SK-N-MC (cell line): Measurements from ENCODE around the gene MYH9.
A peak's percentile ranks its signal among the peaks of the same experiment; 100 is the strongest.

ENCODE experiments used
- DNase-seq: peaks from one replicate; pipeline ENCODE4 v3.0.0-alpha.2; 2011; ENCODE audit warnings: low read depth, low spot score
- H3K27ac ChIP-seq: fragments of 200-600 bp; sonication (generic); 2 replicates; pipeline ENCODE4 v1.5.1; 2016; ENCODE audit warnings: mixed run types
- H3K36me3 ChIP-seq: fragments of 200-600 bp; sonication (generic); 2 replicates; pipeline ENCODE4 v1.6.1; 2017; ENCODE audit warnings: antibody characterized with exemption, low read length, mixed read lengths; ENCODE audit not compliant: insufficient read depth
- H3K4me3 ChIP-seq: fragments of 200-600 bp; sonication (generic); 2 replicates; pipeline ENCODE4 v1.5.1; 2016
- H3K9ac ChIP-seq: fragments of 200-600 bp; sonication (generic); 2 replicates; pipeline ENCODE4 v1.8.0; 2017; ENCODE audit warnings: mixed run types, mixed read lengths; ENCODE audit not compliant: insufficient read length
- H3K9me3 ChIP-seq: fragments of 200-600 bp; sonication (generic); 2 replicates; pipeline ENCODE4 v1.6.1; 2017; ENCODE audit warnings: low read depth, mild to moderate bottlenecking, antibody characterized with exemption, low read length, moderate library complexity, mixed read lengths
- EZH2 ChIP-seq: fragments of 200-600 bp; sonication (generic); IDR thresholded peaks from one replicate; pipeline ENCODE4 v1.6.1; 2017; ENCODE audit warnings: antibody characterized with exemption
- FOXP2 ChIP-seq: optimal IDR thresholded peaks from 2 replicates; pipeline ENCODE3; 2011; ENCODE audit warnings: mild to moderate bottlenecking, moderate library complexity; ENCODE audit not compliant: insufficient read depth; ENCODE audit errors: extremely low read length, control extremely low read depth
- POLR2AphosphoS5 ChIP-seq: IDR thresholded peaks from 2 replicates; pipeline ENCODE4 v1.6.1; 2012; ENCODE audit warnings: mild to moderate bottlenecking, low read depth, low read length, borderline replicate concordance

MYH9 gene

GRCh38 chr22:36334821-36335603 lies 52.8 kb downstream of the MYH9 start:
- peaks cover 40% of the 10 kb centered on the region for H3K36me3 ChIP-seq
- TF ChIP-seq EZH2 (no peak), POLR2AphosphoS5 (no peak), FOXP2 (no peak)
- no peak for DNase-seq
- H3K27ac ChIP-seq, result peak overlapping the region; percentile 97
- H3K9ac ChIP-seq, result peak overlapping the region; percentile 70
- H3K9me3 ChIP-seq, result no peaks in the 10 kb centered on the region
- H3K4me3 ChIP-seq, result peak overlapping the region; percentile 63

GRCh38 chr22:36334081-36334820 lies 53.5 kb downstream of the MYH9 start:
- Histone ChIP-seq H3K27ac (peak overlapping the region; percentile 97), H3K36me3 (peaks cover 33% of the 10 kb centered on the region), H3K9me3 (no peaks in the 10 kb centered on the region), H3K9ac (no peak overlapping the region), H3K4me3 (no peak overlapping the region)
- TF ChIP-seq EZH2, result no peak
- TF ChIP-seq FOXP2, result no peak
- TF ChIP-seq POLR2AphosphoS5, result no peak
- no peak for DNase-seq

- peak overlapping the region; percentile 85 for H3K27ac ChIP-seq
Observed at GRCh38 chr22:36333644-36334043, 54.1 kb downstream of the MYH9 start.

GRCh38 chr22:36332623-36333332 lies 55.0 kb downstream of the MYH9 start:
- Histone ChIP-seq H3K9me3 (no peaks in the 10 kb centered on the region), H3K27ac (peak overlapping the region; percentile 85), H3K36me3 (peaks cover 28% of the 10 kb centered on the region), H3K4me3 (no peak overlapping the region; the same call in 1 of the 2 replicates), H3K9ac (peak overlapping the region; percentile 46)
- DNase-seq, result no peak
- no peak for TF ChIP-seq FOXP2
- TF ChIP-seq POLR2AphosphoS5, result no peak
- TF ChIP-seq EZH2, result no peak

More at GRCh38 chr22:36333644-36334043, 54.1 kb downstream of the MYH9 start:
- TF ChIP-seq EZH2 (no peak), FOXP2 (no peak), POLR2AphosphoS5 (no peak)
- Histone ChIP-seq H3K4me3 (no peak overlapping the region), H3K36me3 (peaks cover 28% of the 10 kb centered on the region), H3K9ac (no peak overlapping the region), H3K9me3 (no peaks in the 10 kb centered on the region)
- DNase-seq, result no peak

- H3K9me3 ChIP-seq, result no peaks in the 10 kb centered on the region
- DNase-seq, result no peak
- H3K9ac ChIP-seq, result no peak overlapping the region
- H3K27ac ChIP-seq, result peak overlapping the region; percentile 85
- peaks cover 27% of the 10 kb centered on the region for H3K36me3 ChIP-seq
- H3K4me3 ChIP-seq, result peak overlapping the region; percentile 42; the same call in 1 of the 2 replicates
- TF ChIP-seq FOXP2 (no peak), POLR2AphosphoS5 (no peak), EZH2 (no peak)
Observed at GRCh38 chr22:36331912-36332622, 55.7 kb downstream of the MYH9 start.

- DNase-seq, result no peak
- H3K9ac ChIP-seq, result no peak overlapping the region
- peak overlapping the region; percentile 85 for H3K27ac ChIP-seq
- H3K9me3 ChIP-seq, result no peaks in the 10 kb centered on the region
- TF ChIP-seq POLR2AphosphoS5 (no peak), EZH2 (no peak), FOXP2 (no peak)
- peaks cover 27% of the 10 kb centered on the region for H3K36me3 ChIP-seq
- no peak overlapping the region for H3K4me3 ChIP-seq
Observed at GRCh38 chr22:36331306-36331911, 56.4 kb downstream of the MYH9 start.

GRCh38 chr22:36330655-36331305 lies 57.0 kb downstream of the MYH9 start:
- TF ChIP-seq FOXP2 (no peak), EZH2 (no peak), POLR2AphosphoS5 (no peak)
- Histone ChIP-seq H3K9ac (no peak overlapping the region), H3K27ac (peak overlapping the region; percentile 85), H3K9me3 (no peaks in the 10 kb centered on the region), H3K4me3 (no peak overlapping the region), H3K36me3 (peaks cover 26% of the 10 kb centered on the region)
- DNase-seq, result no peak
